NCI-H774 (cell line): ENCODE results near the gene GSTA4.
A peak's percentile ranks its signal among the peaks of the same experiment; 100 is the strongest.
"Not testable (repeated sequence)": the region's sequence is repeated elsewhere in the genome, so short reads cannot be mapped to it uniquely, and the experiment has no call there.

Experiments
- DNase-seq: peaks from one replicate; lab custom pipeline; 2025; lab: John Stamatoyannopoulos, UW

The GSTA4 gene

DNA sequence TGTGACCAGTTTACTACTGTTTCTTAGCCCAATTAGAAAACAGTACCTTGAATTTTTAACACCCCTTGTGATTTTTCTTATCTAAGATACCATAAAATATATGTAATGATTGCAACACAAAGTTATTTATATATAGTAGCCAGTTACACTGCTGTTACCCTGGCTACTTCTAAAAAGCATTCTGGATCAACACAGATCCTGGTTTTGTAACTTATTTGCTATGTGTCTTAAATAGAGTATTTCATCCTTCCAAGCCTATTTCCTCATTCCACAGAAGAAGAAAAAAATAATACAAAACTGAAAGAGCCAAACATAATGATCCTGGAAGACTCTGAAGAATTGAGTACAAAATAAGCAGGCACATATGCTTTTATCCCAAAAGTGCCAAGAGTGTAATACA, 19.0 kb upstream of the GSTA4 start:
- DNase-seq = no peak

GRCh38 chr6:53011979-53012378, 16.9 kb upstream of the GSTA4 start:
- DNase-seq = no peak

- no peak for DNase-seq
Observed at GRCh38 chr6:53010504-53010903, 15.4 kb upstream of the GSTA4 start.

- DNase-seq = no peak
Observed at GRCh38 chr6:53009511-53009910, 14.4 kb upstream of the GSTA4 start.

DNA sequence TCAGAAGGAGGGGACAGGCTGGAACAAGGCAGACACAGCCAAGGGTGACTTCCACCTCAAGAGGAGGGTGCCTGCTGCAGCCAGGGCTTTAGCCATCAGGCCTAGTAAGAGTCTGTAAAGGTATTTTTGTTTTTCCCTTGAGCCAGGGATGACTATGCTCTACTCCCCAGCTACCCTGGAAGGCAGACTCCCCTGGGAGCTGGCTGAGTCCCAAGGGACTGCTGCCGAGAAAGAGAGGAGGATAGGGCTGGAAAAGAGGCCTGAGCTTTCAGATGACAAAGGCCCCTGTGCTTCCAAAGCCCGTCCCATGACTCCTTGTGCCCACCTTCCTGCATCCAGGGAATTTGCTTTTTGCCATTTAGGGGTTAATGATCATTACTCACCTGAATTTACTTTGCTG, 14.0 kb upstream of the GSTA4 start:
- DNase-seq = no peak

DNA sequence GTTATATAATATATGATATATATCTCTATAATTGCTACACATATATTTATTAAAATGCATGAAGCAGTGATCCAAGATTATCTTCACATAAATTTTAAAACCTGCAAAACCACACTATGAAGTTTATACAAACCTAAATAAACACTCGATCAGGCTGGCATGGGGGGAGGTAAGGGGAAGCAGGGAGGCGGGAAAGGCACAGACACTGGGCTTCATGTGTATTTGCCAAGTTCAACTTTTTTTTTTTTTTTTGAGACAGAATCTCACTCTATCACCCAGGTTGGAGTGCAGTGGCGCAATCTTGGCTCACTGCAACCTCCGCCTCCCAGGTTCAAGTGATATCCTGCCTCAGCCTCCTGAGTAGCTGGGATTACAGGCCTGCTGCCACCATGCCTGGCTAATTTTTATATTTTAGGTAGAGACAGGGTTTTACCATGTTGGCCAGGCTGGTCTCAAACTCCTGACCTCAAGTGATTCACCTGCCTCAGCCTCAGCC, 13.2 kb upstream of the GSTA4 start:
- DNase-seq = not testable (repeated sequence)

DNA sequence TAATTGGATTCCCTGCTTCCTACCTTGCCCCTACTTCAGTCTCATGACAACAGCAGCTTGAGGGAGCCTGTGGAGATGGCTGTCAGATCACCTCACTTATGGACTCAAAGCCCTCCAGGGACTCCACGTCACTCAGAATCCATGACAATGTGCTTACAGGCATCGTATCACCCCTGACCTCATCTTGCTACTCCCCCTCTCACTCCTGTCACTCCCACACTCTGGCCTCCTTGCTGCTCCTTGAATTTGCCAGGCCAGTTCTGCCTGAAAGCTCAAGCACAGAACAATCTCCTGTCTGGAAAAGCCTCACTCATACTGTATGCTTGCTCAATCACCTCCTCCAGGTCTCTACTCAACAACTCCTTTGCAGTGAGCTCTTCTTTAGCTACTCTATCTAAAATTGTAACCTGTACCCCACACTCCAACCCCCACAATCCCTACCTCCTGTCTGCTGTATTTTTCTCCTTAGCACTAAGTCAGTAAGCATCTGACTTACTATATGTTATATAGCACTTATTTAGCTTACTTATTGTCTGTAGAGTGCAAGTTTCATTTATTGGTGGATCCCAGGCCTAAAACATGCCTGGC, 10.7 kb upstream of the GSTA4 start:
- DNase-seq = no peak

DNA sequence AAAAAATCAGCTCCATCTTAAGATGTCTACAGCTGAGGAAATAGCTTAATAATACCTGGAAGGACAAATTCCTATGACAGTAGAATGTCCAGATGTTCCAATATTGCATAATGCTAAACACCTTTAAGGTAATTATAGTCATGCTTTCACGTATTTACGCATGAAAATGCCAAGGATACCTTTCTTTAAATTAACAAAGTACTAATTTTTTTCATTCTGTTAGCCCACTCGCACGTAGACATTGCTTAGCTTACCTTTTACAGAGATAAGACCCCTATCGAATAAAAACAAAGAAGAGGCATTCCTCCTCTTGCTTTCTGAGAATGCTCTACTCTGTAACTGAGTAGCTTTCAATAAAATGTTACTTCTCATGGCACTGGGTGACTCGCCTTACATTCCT, 4.4 kb upstream of the GSTA4 start:
- no peak for DNase-seq

GRCh38 chr6:52998603-52999002, 3.5 kb upstream of the GSTA4 start:
- peak; percentile 12 for DNase-seq

- DNase-seq = no peak
Observed at GRCh38 chr6:52995913-52996645, 995 bp upstream of the GSTA4 start.

GRCh38 chr6:52994839-52995088, 320 bp downstream of the GSTA4 start:
- DNase-seq = no peak

- peak; percentile 29 for DNase-seq
Observed at GRCh38 chr6:52994031-52994838, 849 bp downstream of the GSTA4 start.

- DNase-seq = peak; percentile 2
Observed at GRCh38 chr6:52992980-52993920, 1.8 kb downstream of the GSTA4 start.

DNA sequence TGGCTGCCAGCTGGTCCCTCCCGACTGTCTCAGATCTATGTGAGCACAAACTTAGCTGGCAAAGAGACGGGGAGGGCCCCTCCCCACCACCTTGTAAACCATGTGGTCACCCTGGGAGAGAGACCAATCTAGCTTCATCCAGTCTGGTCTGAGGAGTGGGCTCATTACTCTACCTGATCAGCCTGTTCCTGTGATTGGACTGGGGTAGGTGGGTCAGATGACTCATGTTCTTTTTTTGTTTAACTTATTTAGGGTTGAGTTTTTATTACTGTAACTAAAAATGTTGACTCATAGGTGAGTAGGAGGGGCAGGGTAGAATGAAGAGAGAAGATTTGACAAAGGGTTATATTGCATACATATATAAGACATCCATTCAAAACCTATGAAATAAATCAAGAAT, 4.7 kb downstream of the GSTA4 start:
- no peak for DNase-seq

DNA sequence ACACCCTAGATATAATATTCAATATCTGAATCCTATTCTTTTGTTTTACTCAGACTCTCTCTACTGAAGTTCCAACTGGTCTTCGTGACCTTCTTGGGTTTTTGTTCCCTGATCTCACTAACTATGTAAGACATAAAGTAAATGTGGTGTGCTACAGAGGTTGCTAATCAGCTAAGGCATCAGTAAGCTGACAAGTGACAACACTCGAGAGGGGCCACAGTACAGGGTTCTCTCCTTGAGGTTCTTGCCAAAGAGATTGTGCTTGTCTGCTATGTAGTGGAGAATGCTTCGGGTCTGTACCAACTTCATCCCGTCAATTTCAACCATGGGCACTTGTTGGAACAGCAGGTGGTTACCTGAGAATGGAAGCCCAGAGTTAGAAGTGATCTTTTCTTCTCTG, 9.9 kb downstream of the GSTA4 start:
- no peak for DNase-seq

DNA sequence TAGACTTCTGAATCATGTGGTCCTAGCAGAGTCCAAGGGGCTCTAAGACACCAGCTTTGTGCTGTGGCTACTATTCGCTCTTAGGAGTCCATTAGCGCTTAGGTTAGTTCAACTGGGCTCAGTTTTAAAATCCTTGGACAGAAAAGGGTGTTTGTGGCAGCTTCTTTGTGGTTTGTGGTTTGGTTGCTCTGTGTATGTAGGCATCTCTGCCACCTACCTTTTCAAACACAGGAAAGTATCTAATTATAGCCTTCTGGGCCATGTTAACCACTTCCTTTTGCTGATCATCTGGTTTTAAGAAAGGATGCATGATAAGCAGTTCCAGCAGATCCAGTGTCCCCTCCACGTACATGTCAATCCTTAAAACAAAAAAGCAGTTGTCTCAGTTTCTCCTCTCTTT, 10.8 kb downstream of the GSTA4 start:
- no peak for DNase-seq

- no peak for DNase-seq
Observed at GRCh38 chr6:52983159-52983848, 11.8 kb downstream of the GSTA4 start.

GRCh38 chr6:52982680-52983079, 12.4 kb downstream of the GSTA4 start:
- DNase-seq = no peak

DNA sequence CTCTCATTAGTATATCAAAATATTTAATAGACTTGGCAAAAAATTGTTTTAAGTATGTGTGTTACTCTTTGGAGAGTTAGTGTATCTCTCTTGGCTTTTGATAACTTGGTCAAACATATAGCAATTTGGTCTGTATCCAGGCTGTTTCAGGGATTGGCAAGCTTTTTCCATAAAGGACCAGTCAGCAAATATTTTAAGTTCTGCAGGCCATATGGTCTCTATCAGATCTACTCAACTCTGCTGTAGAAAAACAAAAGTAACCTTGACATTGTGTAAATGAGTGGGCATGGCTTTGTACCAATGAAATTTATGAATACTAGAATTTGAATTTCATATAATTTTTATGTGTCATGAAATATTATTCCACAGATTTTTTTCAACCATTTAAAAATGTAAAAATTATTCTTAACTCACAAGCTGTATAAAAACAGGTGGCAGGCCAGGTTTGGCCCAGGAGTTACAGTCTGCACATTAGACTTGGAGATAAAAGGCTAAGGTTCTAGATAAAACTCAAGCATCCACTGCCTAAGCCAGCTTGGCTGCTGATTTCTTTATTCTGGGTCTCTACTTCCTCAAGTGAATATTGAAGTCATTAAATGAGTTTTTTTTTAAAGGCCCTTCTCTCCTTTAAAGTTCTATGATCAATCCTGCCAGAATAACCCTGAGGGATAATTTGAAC, 13.7 kb downstream of the GSTA4 start:
- no peak for DNase-seq

DNA sequence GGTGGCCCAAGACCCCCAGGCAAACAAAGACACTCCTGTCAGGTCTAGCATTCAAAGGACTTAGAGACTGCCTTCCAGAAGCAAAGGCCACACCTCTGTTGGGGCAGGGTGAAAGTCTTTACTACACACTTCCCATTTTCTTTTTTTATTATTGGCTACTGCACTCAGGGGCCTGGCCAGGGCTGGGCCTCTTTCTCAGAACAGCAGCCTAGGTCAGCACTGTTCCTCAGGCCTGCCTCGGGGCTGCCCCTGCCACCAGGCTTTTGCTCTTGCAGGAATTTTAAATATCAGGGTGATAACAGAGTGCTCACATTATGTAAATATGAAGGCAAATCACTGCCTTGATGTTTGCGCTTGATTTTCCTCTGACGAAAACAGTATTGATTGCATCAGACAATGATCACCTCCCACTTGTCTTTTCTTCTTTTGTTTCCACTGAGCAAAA, 18.5 kb downstream of the GSTA4 start:
- no peak for DNase-seq

- DNase-seq = no peak
Observed at GRCh38 chr6:52976149-52976548, 18.9 kb downstream of the GSTA4 start.
